HFF-Myc (cell line): ENCODE measurements around the gene CLDN24.

Source experiments
- DNase-seq: peaks from one replicate; pipeline ENCODE4 v3.0.0-alpha.2; 2011; ENCODE audit warnings: low read depth; ENCODE audit errors: extremely low read depth
- H3K4me3 ChIP-seq: replicated peaks from 2 replicates; pipeline ENCODE4 v1.5.1; 2011; ENCODE audit warnings: low read depth, mild to moderate bottlenecking, control low read depth, low read length
- TF ChIP-seq, protein P1 (sequence below): IDR thresholded peaks from 2 replicates; pipeline ENCODE4 v1.5.1; 2012; ENCODE audit warnings: mild to moderate bottlenecking, low read depth, low read length, control low read depth; ENCODE audit errors: missing control alignments

Gene CLDN24

GRCh38 chr4:183288955-183289354 lies 33.3 kb downstream of the CLDN24 start:
- H3K4me3 ChIP-seq = no peak overlapping the region
- TF ChIP-seq, protein P1, sequence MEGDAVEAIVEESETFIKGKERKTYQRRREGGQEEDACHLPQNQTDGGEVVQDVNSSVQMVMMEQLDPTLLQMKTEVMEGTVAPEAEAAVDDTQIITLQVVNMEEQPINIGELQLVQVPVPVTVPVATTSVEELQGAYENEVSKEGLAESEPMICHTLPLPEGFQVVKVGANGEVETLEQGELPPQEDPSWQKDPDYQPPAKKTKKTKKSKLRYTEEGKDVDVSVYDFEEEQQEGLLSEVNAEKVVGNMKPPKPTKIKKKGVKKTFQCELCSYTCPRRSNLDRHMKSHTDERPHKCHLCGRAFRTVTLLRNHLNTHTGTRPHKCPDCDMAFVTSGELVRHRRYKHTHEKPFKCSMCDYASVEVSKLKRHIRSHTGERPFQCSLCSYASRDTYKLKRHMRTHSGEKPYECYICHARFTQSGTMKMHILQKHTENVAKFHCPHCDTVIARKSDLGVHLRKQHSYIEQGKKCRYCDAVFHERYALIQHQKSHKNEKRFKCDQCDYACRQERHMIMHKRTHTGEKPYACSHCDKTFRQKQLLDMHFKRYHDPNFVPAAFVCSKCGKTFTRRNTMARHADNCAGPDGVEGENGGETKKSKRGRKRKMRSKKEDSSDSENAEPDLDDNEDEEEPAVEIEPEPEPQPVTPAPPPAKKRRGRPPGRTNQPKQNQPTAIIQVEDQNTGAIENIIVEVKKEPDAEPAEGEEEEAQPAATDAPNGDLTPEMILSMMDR = no peak
- no peak for DNase-seq

DNA sequence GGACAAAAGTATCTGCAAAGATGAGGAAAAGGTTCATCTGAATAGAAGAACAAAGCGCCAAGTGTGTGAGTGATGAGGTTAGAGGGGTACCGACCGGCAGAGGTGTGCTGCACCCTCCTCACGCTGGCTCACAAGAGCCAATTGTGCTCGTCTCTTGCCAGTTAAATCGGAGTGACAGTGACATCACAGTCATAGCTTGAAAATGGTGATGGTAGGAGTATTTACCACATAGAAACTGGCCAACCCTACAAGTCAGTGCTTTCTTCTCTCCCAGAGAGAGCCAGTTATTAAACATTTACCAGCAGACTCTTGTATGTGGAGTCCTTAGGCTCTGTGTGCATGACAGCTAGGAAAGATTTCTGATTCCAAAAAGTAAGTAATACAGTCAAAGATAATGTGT lies 34.5 kb downstream of the CLDN24 start:
- no peak for DNase-seq
- no peak overlapping the region for H3K4me3 ChIP-seq
- TF ChIP-seq, protein P1 = no peak

- TF ChIP-seq, protein P1 = no peak
- no peak overlapping the region for H3K4me3 ChIP-seq
- DNase-seq = no peak
These were observed 34.9 kb downstream of the CLDN24 start for GRCh38 chr4:183287309-183287659.

DNA sequence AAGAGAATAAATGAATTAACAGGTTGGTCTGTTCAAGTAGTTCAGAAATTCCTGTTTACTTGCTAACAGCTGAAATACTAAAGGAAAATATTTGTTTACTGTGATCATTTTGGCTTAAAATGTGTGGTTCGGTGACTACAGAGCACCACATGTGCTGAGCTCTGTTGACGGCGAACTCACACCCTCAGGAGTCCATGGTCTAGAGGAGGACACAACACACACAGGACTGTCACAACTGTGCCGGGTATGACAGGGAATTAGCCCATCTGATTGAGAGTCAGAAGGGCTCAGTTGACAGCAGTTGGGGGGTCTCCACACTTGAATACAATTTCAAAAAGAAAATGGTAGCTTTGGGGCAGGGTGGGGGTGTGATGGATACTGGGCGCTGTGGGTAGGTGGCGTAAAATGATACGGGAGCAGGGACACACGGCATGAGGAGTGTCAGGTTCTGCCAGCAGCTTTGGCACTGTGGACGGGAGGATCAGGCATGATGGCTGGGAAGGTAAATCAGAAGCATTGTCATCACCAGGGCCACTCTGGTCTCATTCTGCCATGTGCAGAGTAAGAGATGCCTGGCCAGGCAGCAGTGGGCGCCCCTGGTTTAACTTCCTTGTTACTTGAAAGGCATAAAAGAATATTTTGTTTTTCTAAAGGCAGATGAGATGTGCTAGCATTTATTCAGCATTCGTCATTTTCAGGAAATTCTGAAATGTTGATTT lies 35.5 kb downstream of the CLDN24 start:
- H3K4me3 ChIP-seq = no peak overlapping the region
- TF ChIP-seq, protein P1 = no peak
- DNase-seq = no peak

- DNase-seq = no peak
- TF ChIP-seq, protein P1 = no peak
- no peak overlapping the region for H3K4me3 ChIP-seq
These were observed 36.3 kb downstream of the CLDN24 start for GRCh38 chr4:183285886-183286285.

DNA sequence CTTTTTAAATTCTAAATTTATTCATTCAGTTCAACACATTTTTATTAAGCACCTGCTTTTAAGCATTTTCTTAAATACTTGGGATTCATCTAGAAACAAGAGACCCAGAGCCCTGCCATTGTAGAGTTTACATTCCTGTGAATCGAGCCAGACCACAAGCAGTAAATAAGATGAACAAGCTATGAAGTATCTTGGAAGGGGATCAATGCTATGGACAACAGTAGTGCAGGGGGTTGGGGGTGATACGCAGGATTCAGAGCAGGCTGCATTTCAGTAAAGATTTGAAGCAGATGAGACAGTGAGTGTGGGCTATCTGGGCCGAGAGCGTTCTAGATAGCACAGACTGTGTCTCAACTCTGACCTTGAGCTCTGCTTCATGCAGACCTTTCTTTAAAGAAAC lies 37.3 kb downstream of the CLDN24 start:
- no peak overlapping the region for H3K4me3 ChIP-seq
- DNase-seq = peak; percentile 45
- TF ChIP-seq, protein P1 = no peak
